DOHH2 (cell line): ENCODE measurements around the gene CACNB4.

Source experiments
- H3F3A ChIP-seq: fragments of 200-600 bp; sonication (generic), shearing (Covaris generic); 2 replicates; pipeline ENCODE4 v1.6.0; 2016; ENCODE audit warnings: antibody characterized with exemption, mild to moderate bottlenecking; ENCODE audit not compliant: control insufficient read depth, insufficient read depth
- H3K27ac ChIP-seq: fragments of 200-600 bp; sonication (generic); 2 replicates; pipeline ENCODE4 v1.5.1; 2014; ENCODE audit warnings: low read depth, mild to moderate bottlenecking, low read length, moderate library complexity
- H3K27me3 ChIP-seq: fragments of 200-600 bp; sonication (generic); 2 replicates; pipeline ENCODE4 v1.6.1; 2014; ENCODE audit warnings: mild to moderate bottlenecking, low read length, mixed read lengths; ENCODE audit not compliant: control insufficient read depth
- H3K36me3 ChIP-seq: fragments of 200-600 bp; sonication (generic); 2 replicates; pipeline ENCODE4 v1.6.1; 2014; ENCODE audit warnings: mild to moderate bottlenecking, low read length, moderate library complexity, mixed read lengths; ENCODE audit not compliant: control insufficient read depth
- H3K4me1 ChIP-seq: fragments of 200-600 bp; sonication (generic); 2 replicates; pipeline ENCODE4 v1.6.1; 2014; ENCODE audit warnings: mild to moderate bottlenecking, low read length, mixed read lengths; ENCODE audit not compliant: control insufficient read depth
- H3K4me2 ChIP-seq: fragments of 200-600 bp; sonication (generic); 2 replicates; pipeline ENCODE4 v1.6.0; 2014; ENCODE audit warnings: mild to moderate bottlenecking, low read length, moderate library complexity
- H3K4me3 ChIP-seq: fragments of 200-600 bp; sonication (generic); 2 replicates; pipeline ENCODE4 v1.5.1; 2014; ENCODE audit warnings: mild to moderate bottlenecking, low read length, mixed read lengths
- H3K79me2 ChIP-seq: fragments of 200-600 bp; sonication (generic); 2 replicates; pipeline ENCODE4 v1.6.1; 2014; ENCODE audit warnings: mild to moderate bottlenecking, low read length, mixed read lengths; ENCODE audit not compliant: control insufficient read depth
- H3K9me2 ChIP-seq: fragments of 200-600 bp; sonication (generic); replicated peaks from 2 replicates; pipeline ENCODE4 v1.6.1; 2014; ENCODE audit warnings: mild to moderate bottlenecking, low read length, mixed read lengths; ENCODE audit not compliant: control insufficient read depth
- H3K9me3 ChIP-seq: fragments of 200-600 bp; sonication (generic); 2 replicates; pipeline ENCODE4 v1.6.1; 2014; ENCODE audit warnings: antibody characterized with exemption, low read length, mixed read lengths; ENCODE audit not compliant: control insufficient read depth, insufficient read depth
- H4K20me1 ChIP-seq: fragments of 200-600 bp; sonication (generic); 2 replicates; pipeline ENCODE4 v1.6.0; 2014; ENCODE audit warnings: low read depth, mild to moderate bottlenecking, antibody characterized with exemption, low read length, moderate library complexity; ENCODE audit not compliant: control insufficient read depth, insufficient read depth
- EZH2phosphoT487 ChIP-seq: fragments of 200-600 bp; sonication (generic); IDR thresholded peaks from 2 replicates; pipeline ENCODE4 v1.6.1; 2017; ENCODE audit warnings: borderline replicate concordance, mild to moderate bottlenecking, antibody characterized with exemption, low read length, moderate library complexity, mixed read lengths
- TF ChIP-seq, protein P1 (sequence below): fragments of 200-600 bp; sonication (generic); IDR thresholded peaks from one replicate; pipeline ENCODE4 v1.5.1; 2014; ENCODE audit warnings: antibody characterized with exemption, mild to moderate bottlenecking, low read depth, low read length; ENCODE audit not compliant: poor library complexity, severe bottlenecking

Gene CACNB4

GRCh38 chr2:152063325-152063924 lies 35.4 kb downstream of the CACNB4 start:
- Histone ChIP-seq H3K79me2 (no peaks in the 10 kb centered on the region), H3K4me2 (no peak overlapping the region), H3K9me3 (peaks cover 8% of the 10 kb centered on the region; the same call in 1 of the 2 replicates), H3K4me1 (0 out of 2 replicates have a peak, but pooled peaks cover 3% of the 10 kb centered on the region), H3K4me3 (no peak overlapping the region), H3K27me3 (peaks cover 3% of the 10 kb centered on the region; the same call in 1 of the 2 replicates), H3K27ac (no peak overlapping the region), H3F3A (no peaks in the 10 kb centered on the region), H3K36me3 (no peaks in the 10 kb centered on the region), H3K9me2 (no peaks in the 10 kb centered on the region), H4K20me1 (no peaks in the 10 kb centered on the region)
- TF ChIP-seq, protein P1, sequence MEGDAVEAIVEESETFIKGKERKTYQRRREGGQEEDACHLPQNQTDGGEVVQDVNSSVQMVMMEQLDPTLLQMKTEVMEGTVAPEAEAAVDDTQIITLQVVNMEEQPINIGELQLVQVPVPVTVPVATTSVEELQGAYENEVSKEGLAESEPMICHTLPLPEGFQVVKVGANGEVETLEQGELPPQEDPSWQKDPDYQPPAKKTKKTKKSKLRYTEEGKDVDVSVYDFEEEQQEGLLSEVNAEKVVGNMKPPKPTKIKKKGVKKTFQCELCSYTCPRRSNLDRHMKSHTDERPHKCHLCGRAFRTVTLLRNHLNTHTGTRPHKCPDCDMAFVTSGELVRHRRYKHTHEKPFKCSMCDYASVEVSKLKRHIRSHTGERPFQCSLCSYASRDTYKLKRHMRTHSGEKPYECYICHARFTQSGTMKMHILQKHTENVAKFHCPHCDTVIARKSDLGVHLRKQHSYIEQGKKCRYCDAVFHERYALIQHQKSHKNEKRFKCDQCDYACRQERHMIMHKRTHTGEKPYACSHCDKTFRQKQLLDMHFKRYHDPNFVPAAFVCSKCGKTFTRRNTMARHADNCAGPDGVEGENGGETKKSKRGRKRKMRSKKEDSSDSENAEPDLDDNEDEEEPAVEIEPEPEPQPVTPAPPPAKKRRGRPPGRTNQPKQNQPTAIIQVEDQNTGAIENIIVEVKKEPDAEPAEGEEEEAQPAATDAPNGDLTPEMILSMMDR, result no peak
- no peak for TF ChIP-seq EZH2phosphoT487

DNA sequence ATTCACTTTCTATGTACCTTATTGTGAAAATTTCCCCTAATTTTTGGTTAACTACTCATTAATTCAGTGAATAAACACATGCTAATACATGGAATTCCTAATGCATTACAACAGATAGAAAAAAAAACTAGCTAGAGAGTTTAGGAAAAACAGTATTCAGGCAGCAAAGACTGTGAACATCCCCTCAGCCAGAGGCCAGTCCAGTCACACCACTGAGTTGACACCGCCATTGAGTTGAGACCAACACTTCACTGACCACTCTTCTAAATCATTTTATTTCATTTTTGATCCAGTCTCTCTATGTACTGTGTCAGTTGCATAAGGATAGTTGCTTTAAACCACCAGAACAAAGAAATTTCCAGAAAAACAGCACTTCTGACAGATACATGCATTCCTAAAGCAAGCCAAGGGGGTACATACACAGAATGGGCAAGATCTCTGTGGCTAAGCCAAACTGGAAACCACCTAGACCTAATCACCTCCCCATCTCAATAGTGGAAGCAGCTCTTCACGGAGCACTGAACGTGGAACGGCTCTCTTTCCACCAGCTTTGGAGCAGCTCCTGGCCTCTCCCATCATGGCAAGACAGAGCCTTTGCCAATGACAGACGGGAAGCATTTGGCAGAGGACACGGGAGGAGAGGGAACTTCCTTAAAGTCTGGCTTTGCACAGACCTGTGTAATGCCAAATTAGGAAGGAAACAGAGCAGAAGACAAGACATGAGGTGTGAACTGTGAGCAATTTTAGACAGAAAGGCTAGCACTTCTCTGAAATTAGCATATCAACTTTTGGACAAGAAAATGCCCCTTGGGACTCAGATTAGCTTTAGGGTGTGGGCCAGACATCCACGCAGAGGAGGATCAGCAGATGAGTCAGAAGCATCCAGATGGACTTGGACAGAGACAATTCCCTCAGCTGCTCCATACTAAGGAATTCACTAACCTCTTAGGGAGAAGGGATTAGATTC lies 36.4 kb downstream of the CACNB4 start:
- H3K9me3 ChIP-seq, result peaks cover 9% of the 10 kb centered on the region; the same call in 1 of the 2 replicates
- no peak overlapping the region for H3K27ac ChIP-seq
- no peak overlapping the region for H3K4me3 ChIP-seq
- no peaks in the 10 kb centered on the region for H3F3A ChIP-seq
- H3K27me3 ChIP-seq, result peaks cover 3% of the 10 kb centered on the region; the same call in 1 of the 2 replicates
- TF ChIP-seq, protein P1, result no peak
- no peak for TF ChIP-seq EZH2phosphoT487
- no peaks in the 10 kb centered on the region for H3K79me2 ChIP-seq
- no peaks in the 10 kb centered on the region for H4K20me1 ChIP-seq
- no peaks in the 10 kb centered on the region for H3K36me3 ChIP-seq
- 0 out of 2 replicates have a peak, but pooled peaks cover 3% of the 10 kb centered on the region for H3K4me1 ChIP-seq
- H3K9me2 ChIP-seq, result no peaks in the 10 kb centered on the region
- no peak overlapping the region for H3K4me2 ChIP-seq

GRCh38 chr2:152061383-152061782 lies 37.5 kb downstream of the CACNB4 start:
- Histone ChIP-seq H3K4me1 (0 out of 2 replicates have a peak, but pooled peaks cover 3% of the 10 kb centered on the region), H3K27me3 (peaks cover 3% of the 10 kb centered on the region; the same call in 1 of the 2 replicates)
- TF ChIP-seq EZH2phosphoT487, result no peak
- TF ChIP-seq, protein P1, result no peak

More at GRCh38 chr2:152061383-152061782, 37.5 kb downstream of the CACNB4 start:
- H4K20me1 ChIP-seq, result no peaks in the 10 kb centered on the region
- no peak overlapping the region for H3K27ac ChIP-seq
- H3K4me3 ChIP-seq, result no peak overlapping the region
- no peaks in the 10 kb centered on the region for H3K36me3 ChIP-seq
- H3K4me2 ChIP-seq, result no peak overlapping the region
- no peaks in the 10 kb centered on the region for H3F3A ChIP-seq
- H3K9me2 ChIP-seq, result no peaks in the 10 kb centered on the region
- H3K79me2 ChIP-seq, result no peaks in the 10 kb centered on the region
- H3K9me3 ChIP-seq, result peaks cover 9% of the 10 kb centered on the region; the same call in 1 of the 2 replicates
